ENCODE measurements around the gene KRTAP7-1. TPM values are rescaled to one million over a fixed set of nuclear protein-coding genes. Genes with fewer than 3 reads are reported as not detected.

Gene KRTAP7-1
- not detected in 2 replicates for total RNA-seq (2022)
- not detected for Bru-seq, nascent RNA
- not detected for BruChase-seq, experiment 1, labeled RNA remaining after a 6-hour chase
- BruChase-seq, experiment 2, labeled RNA remaining after a 2-hour chase = not detected
- long read RNA-seq = 0 reads

GRCh38 chr21:30829659-30830058 is at the start of gene KRTAP7-1:
Gene KRTAP7-1, minus strand, starts transcription at chr21:30829759. Its CDS starts 61 bp downstream, at chr21:30829698.
- ChIA-PET CTCF (interaction anchor here (0.7 to 3.2 kb wide), 5 partner anchors 10 to 257 kb away, joined by 3 to 35 read pairs (median 4); no protein-coding TSS in a partner anchor), POLR2A (no interaction called here)
- no peaks in the 10 kb centered on the region for H3K4me1 Mint-ChIP-seq (ENCODE audit: insufficient read depth, unreplicated experiment)
- H3K27ac Mint-ChIP-seq (ENCODE audit: low read depth, unreplicated experiment) = no peak within 1 kb of the TSS
- no TSS peak for BruUV-seq (replicated peaks)
- intact Hi-C loops (cut with micrococcal nuclease) = loop anchor here (10.0 kb wide), 1 partner anchor 325 kb away; the partner anchor contains the start of gene KRTAP19-5
- H3K9me3 Mint-ChIP-seq (ENCODE audit: unreplicated experiment) = peaks cover 7% of the 10 kb centered on the region
- no peaks in the 10 kb centered on the region for H3K36me3 Mint-ChIP-seq (ENCODE audit: insufficient read depth, unreplicated experiment)
- TF ChIP-seq CTCF (IDR thresholded peaks at IDR 0.05; ENCODE audit: unreplicated experiment) = no peak
- DNase-seq (ENCODE audit: unreplicated experiment) = no peak
- no peak within 1 kb of the TSS for H3K4me3 Mint-ChIP-seq (ENCODE audit: unreplicated experiment)
- H3K27me3 Mint-ChIP-seq (ENCODE audit: insufficient read depth, unreplicated experiment) = peaks cover 13% of the 10 kb centered on the region

GRCh38 chr21:30874526-30874925 is 45.0 kb upstream of the KRTAP7-1 start:
- no peak for TF ChIP-seq CTCF (IDR thresholded peaks at IDR 0.05; ENCODE audit: unreplicated experiment)
- H3K9me3 Mint-ChIP-seq (ENCODE audit: unreplicated experiment) = peaks cover 12% of the 10 kb centered on the region
- no peaks in the 10 kb centered on the region for H3K4me1 Mint-ChIP-seq (ENCODE audit: insufficient read depth, unreplicated experiment)
- intact Hi-C loops (cut with micrococcal nuclease) = no loop called here
- POLR2A ChIA-PET = interaction anchor here (0.9 kb wide), 1 partner anchor 10 kb away, joined by 4 read pairs; no protein-coding TSS in a partner anchor
- no peaks in the 10 kb centered on the region for H3K36me3 Mint-ChIP-seq (ENCODE audit: insufficient read depth, unreplicated experiment)
- H3K4me3 Mint-ChIP-seq (ENCODE audit: unreplicated experiment) = no peak overlapping the region
- CTCF ChIA-PET = interaction anchor here (1.3 kb wide), 1 partner anchor 213 kb away, joined by 4 read pairs; no protein-coding TSS in a partner anchor
- peaks cover 25% of the 10 kb centered on the region for H3K27me3 Mint-ChIP-seq (ENCODE audit: insufficient read depth, unreplicated experiment)
- DNase-seq (ENCODE audit: unreplicated experiment) = no peak
- no peak overlapping the region for H3K27ac Mint-ChIP-seq (ENCODE audit: low read depth, unreplicated experiment)
- BruUV-seq (replicated peaks) = no TSS peak

- ChIA-PET POLR2A (interaction anchor here (0.7 kb wide), 1 partner anchor 9 kb away, joined by 3 read pairs; no protein-coding TSS in a partner anchor), CTCF (interaction anchor here (0.6 to 1.7 kb wide), 4 partner anchors 9 to 784 kb away, joined by 3 to 6 read pairs (median 4); no protein-coding TSS in a partner anchor)
- Mint-ChIP-seq H3K4me1 (ENCODE audit: insufficient read depth, unreplicated experiment) (no peaks in the 10 kb centered on the region), H3K27me3 (ENCODE audit: insufficient read depth, unreplicated experiment) (peaks cover 30% of the 10 kb centered on the region), H3K36me3 (ENCODE audit: insufficient read depth, unreplicated experiment) (no peaks in the 10 kb centered on the region), H3K4me3 (ENCODE audit: unreplicated experiment) (no peak overlapping the region), H3K9me3 (ENCODE audit: unreplicated experiment) (no peaks in the 10 kb centered on the region), H3K27ac (ENCODE audit: low read depth, unreplicated experiment) (no peak overlapping the region)
- DNase-seq (ENCODE audit: unreplicated experiment) = no peak
- BruUV-seq (replicated peaks) = no TSS peak
- TF ChIP-seq CTCF (IDR thresholded peaks at IDR 0.05; ENCODE audit: unreplicated experiment) = no peak
- intact Hi-C loops (cut with micrococcal nuclease) = no loop called here
Observed at GRCh38 chr21:30847627-30848500, 18.3 kb upstream of the KRTAP7-1 start.

- no peaks in the 10 kb centered on the region for H3K9me3 Mint-ChIP-seq (ENCODE audit: unreplicated experiment)
- intact Hi-C loops (cut with micrococcal nuclease) = no loop called here
Observed at GRCh38 chr21:30842990-30843389, 13.4 kb upstream of the KRTAP7-1 start.

More at GRCh38 chr21:30842990-30843389, 13.4 kb upstream of the KRTAP7-1 start:
- no peak for DNase-seq (ENCODE audit: unreplicated experiment)
- ChIA-PET POLR2A (no interaction called here), CTCF (interaction anchor here (2.0 kb wide), 1 partner anchor 11 kb away, joined by 10 read pairs; no protein-coding TSS in a partner anchor)
- Mint-ChIP-seq H3K4me3 (ENCODE audit: unreplicated experiment) (no peak overlapping the region), H3K27ac (ENCODE audit: low read depth, unreplicated experiment) (no peak overlapping the region), H3K36me3 (ENCODE audit: insufficient read depth, unreplicated experiment) (no peaks in the 10 kb centered on the region), H3K27me3 (ENCODE audit: insufficient read depth, unreplicated experiment) (peaks cover 44% of the 10 kb centered on the region), H3K4me1 (ENCODE audit: insufficient read depth, unreplicated experiment) (no peaks in the 10 kb centered on the region)
- no TSS peak for BruUV-seq (replicated peaks)
- TF ChIP-seq CTCF (IDR thresholded peaks at IDR 0.05; ENCODE audit: unreplicated experiment) = no peak

Measured in MCF 10A (cell line).